GM10847 (cell line): ENCODE data around the gene RPGRIP1L.

Experiments used
- POLR2A ChIP-seq: IDR thresholded peaks from 2 replicates; pipeline ENCODE4 v1.6.1; 2011; ENCODE audit not compliant: insufficient read length; ENCODE audit errors: extremely low read depth

RPGRIP1L gene

DNA sequence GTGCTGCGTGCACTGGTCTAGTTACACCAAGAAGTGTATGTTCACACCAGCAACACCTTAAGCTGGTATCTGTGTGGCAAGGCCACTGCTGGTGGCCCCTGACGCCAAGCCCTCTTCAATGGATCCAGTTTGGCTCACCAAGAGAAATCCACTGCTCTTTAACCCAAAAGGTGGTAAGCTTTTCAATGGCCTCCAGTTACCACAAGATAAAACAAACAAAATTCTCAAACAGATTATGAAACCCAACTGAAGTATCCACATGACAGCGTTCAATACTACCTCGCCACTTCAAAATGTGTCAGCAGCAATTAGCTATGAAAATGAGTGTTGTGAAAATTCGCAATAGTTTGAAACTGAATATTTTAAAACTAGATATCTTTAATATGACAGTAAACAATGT lies 104.1 kb downstream of the RPGRIP1L start:
- TF ChIP-seq POLR2A: no peak

- no peak for TF ChIP-seq POLR2A
Observed at GRCh38 chr16:53598511-53599275, 105.0 kb downstream of the RPGRIP1L start.

DNA sequence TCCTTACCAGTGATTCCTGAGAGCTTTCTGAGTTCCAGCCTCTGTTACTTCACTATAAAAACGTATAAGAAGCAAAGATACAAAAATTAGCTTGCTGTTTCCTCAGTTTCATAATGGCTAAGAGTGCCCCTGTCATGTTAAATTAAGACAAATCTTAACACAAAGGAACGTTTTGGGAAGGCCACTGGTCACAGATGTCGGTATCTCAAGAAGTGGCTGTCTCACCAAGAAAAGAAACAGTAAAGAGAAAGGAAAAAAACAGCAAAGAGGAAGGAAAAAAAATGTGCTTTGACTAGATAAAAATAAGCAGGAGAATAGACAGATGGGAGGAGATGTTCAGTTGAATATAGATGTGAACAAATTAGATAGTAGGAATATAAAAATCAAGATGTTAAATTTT lies 105.9 kb downstream of the RPGRIP1L start:
- TF ChIP-seq POLR2A: no peak

- no peak for TF ChIP-seq POLR2A
Observed at GRCh38 chr16:53588081-53588648, 115.5 kb downstream of the RPGRIP1L start.

GRCh38 chr16:53583401-53583800 lies 120.3 kb downstream of the RPGRIP1L start:
- no peak for TF ChIP-seq POLR2A

- no peak for TF ChIP-seq POLR2A
Observed at GRCh38 chr16:53581784-53582183, 121.9 kb downstream of the RPGRIP1L start.

GRCh38 chr16:53580038-53580802 lies 123.4 kb downstream of the RPGRIP1L start:
- TF ChIP-seq POLR2A: no peak

GRCh38 chr16:53576904-53577303 lies 126.8 kb downstream of the RPGRIP1L start:
- TF ChIP-seq POLR2A: no peak

GRCh38 chr16:53576210-53576609 lies 127.4 kb downstream of the RPGRIP1L start:
- TF ChIP-seq POLR2A: no peak

DNA sequence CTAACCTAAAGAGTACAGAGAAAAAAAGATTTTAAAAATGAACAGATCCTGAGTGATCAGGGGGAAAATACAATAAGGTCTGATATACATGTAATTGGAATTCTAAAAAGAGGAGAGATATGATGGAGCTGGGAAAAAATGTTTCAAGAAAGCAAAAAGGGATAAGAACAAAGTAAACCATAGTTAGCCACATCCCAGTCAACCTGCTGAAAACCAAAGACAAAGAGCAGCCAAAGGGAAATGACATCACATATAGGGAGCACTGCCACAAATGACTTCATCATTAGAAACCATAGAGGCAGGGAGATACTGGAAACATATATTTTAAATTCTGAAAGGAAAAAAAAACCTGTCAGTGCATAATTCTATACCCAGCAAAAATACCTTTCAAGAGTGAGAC lies 131.9 kb downstream of the RPGRIP1L start:
- TF ChIP-seq POLR2A: no peak

DNA sequence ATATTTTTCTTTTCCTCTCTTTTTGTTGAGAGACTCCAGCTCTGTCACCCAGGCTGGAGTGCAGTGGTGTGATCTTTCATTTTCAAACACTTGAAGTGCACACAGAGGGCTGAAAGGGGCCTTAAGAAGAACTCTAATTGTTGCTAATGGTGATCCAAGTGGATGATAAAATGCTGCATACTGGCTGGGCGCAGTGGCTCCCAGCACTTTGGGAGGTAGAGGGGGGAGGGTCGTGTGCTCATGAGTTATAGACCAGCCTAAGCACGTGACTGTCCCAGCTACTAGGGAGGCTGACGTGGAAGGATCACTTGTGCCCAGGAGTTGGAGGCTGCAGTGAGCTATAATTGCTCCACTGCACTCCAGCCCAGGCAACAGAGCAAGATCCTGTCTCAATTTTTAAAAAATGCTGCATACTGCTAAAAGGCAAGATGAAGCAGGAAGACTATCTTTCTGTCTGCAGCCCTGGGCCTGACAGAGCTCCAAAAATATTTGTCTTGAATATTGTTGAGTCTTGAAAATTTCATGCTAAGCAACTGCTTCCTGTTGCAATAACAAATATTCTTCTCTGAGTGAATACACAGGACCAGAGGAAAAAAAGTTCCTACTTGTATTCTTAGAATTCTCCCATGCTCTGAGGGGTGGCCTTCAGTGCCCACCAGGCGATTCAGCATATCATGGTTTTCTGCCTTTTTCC lies 137.0 kb downstream of the RPGRIP1L start:
- TF ChIP-seq POLR2A: no peak

GRCh38 chr16:53565296-53565863 lies 138.3 kb downstream of the RPGRIP1L start:
- no peak for TF ChIP-seq POLR2A

DNA sequence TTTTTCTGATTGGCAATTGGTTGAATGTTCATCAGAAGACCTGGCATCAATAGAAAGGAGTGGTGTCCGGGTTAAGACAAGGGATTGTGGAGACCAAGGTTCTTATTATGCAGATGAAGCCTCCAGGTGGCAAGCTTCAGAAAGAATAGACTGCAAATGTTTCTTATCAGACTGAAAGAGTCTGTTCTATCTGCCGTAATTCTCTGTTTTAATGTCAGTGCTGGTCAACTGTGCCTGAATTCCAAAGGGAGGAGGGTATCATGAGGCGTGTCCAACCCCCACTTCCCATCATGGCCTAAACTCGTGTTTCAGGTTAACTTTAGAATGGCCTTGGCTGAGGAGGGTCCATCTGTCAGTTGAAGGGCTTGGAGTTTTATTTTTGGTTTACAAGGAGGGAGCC lies 140.2 kb downstream of the RPGRIP1L start:
- no peak for TF ChIP-seq POLR2A

DNA sequence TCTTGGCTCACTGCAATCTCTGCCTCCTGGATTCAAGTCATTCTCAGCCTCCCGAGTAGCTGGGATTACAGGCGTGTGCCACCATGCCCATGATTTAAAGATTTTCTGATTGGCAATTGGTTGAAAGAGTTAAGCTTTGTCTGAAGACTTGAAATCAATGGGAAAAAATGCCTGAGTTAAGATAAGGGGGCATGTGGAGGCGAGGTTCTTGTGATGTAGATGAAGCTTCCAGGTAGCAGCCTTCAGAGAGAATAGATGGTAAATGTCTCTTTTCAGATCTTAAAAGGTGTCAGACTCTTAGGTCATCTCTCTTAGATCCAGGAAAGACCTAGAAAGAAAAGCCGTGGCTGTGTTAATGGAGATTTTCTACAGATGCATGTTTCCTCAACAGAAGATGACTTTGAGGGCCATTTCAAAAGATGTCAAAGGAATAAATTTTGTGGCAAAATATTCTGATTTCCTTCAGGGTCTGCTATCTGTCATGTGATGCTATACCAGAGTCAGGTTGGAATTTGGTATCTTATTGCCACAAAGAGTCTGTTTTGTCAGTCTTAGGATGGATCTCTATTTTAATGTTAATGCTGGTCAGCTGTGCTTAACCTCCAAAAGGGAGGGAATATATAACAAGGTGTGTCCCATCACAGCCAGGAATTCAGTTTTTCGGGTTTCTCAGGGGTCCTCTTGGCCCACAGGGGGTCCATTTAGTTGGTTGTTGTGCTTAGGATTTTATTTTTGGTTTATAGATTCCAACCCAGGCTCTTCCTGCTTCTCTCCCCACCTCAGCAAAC lies 142.4 kb downstream of the RPGRIP1L start:
- no peak for TF ChIP-seq POLR2A
